Loucy (cell line): ENCODE data around the gene S1PR2.

Experiments used
- H2AFZ ChIP-seq: fragments of 200-600 bp; sonication (generic); 2 replicates; pipeline ENCODE4 v1.6.0; 2016; ENCODE audit warnings: antibody characterized with exemption, mild to moderate bottlenecking, low read length, moderate library complexity
- H3F3A ChIP-seq: fragments of 200-600 bp; 2 replicates; pipeline ENCODE4 v1.6.0; 2016; ENCODE audit warnings: antibody characterized with exemption, low read depth, mild to moderate bottlenecking
- H3K27me3 ChIP-seq: fragments of 200-600 bp; sonication (generic); 2 replicates; pipeline ENCODE4 v1.6.1; 2014; ENCODE audit warnings: low read length, mild to moderate bottlenecking; ENCODE audit not compliant: insufficient read depth, poor library complexity, severe bottlenecking
- H3K36me3 ChIP-seq: fragments of 200-600 bp; sonication (generic); 2 replicates; pipeline ENCODE4 v1.6.1; 2016; ENCODE audit warnings: low read length; ENCODE audit not compliant: insufficient read depth
- H3K4me1 ChIP-seq: fragments of 200-600 bp; sonication (generic); 2 replicates; pipeline ENCODE4 v1.5.1; 2014; ENCODE audit warnings: low read length, mild to moderate bottlenecking; ENCODE audit not compliant: insufficient read depth, poor library complexity, severe bottlenecking
- H3K4me2 ChIP-seq: fragments of 200-600 bp; sonication (generic); 2 replicates; pipeline ENCODE4 v1.6.0; 2014; ENCODE audit warnings: antibody characterized with exemption, low read length, low read depth, mild to moderate bottlenecking; ENCODE audit not compliant: poor library complexity, severe bottlenecking
- H3K4me3 ChIP-seq: fragments of 200-600 bp; sonication (generic); 2 replicates; pipeline ENCODE4 v1.5.1; 2014; ENCODE audit warnings: low read length, mild to moderate bottlenecking, mixed read lengths; ENCODE audit not compliant: poor library complexity, severe bottlenecking
- H3K79me2 ChIP-seq: fragments of 200-600 bp; sonication (generic); 2 replicates; pipeline ENCODE4 v1.6.1; 2014; ENCODE audit warnings: low read length; ENCODE audit not compliant: insufficient read depth
- H3K9ac ChIP-seq: fragments of 200-600 bp; sonication (generic); 2 replicates; pipeline ENCODE4 v1.6.0; 2014; ENCODE audit warnings: mild to moderate bottlenecking, low read depth, low read length, moderate library complexity; ENCODE audit not compliant: poor library complexity, severe bottlenecking
- H3K9me2 ChIP-seq: fragments of 200-600 bp; sonication (generic); replicated peaks from 2 replicates; pipeline ENCODE4 v1.6.1; 2016; ENCODE audit warnings: low read depth, low read length, mixed read lengths
- H3K9me3 ChIP-seq: fragments of 200-600 bp; sonication (generic); 2 replicates; pipeline ENCODE4 v1.6.1; 2014; ENCODE audit warnings: mild to moderate bottlenecking, antibody characterized with exemption, low read length, low read depth; ENCODE audit not compliant: insufficient read depth
- H4K20me1 ChIP-seq: fragments of 200-600 bp; sonication (generic); 2 replicates; pipeline ENCODE4 v1.6.0; 2014; ENCODE audit warnings: antibody characterized with exemption, low read length, mild to moderate bottlenecking; ENCODE audit not compliant: insufficient read depth, poor library complexity, severe bottlenecking
- EZH2phosphoT487 ChIP-seq: fragments of 200-600 bp; IDR thresholded peaks from 2 replicates; pipeline ENCODE4 v1.6.1; 2018; ENCODE audit warnings: antibody characterized with exemption, mild to moderate bottlenecking, moderate library complexity, borderline replicate concordance
- TF ChIP-seq, protein P1 (sequence below): fragments of 200-600 bp; sonication (generic); conservative IDR thresholded peaks from 2 replicates; pipeline ENCODE4 v1.5.1; 2014; ENCODE audit warnings: mild to moderate bottlenecking, antibody characterized with exemption, low read length

S1PR2 gene

DNA sequence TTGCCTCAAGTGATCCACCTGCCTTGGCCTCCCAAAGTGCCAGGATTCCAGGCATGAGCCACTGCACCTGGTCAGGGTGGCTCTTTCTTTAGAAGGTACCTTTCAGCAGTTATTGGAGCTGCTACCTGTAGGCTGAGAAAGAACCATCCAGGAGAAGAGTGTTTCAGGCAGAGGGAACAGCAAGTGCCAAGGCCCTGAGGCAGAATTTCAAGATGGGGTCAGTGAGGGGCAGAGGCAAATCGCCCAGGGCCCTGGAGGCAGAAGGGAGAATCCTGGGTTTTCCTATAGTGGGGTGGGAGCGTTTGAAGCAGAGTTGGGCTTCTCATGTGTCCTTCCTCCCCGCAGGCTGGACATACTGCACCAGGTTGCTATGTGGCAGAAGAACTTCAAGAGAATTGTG lies 23.1 kb upstream of the S1PR2 start:
- H3K4me3 ChIP-seq, result no peak overlapping the region
- H3K4me1 ChIP-seq, result peaks cover 4% of the 10 kb centered on the region
- peaks cover 19% of the 10 kb centered on the region; the same call in 1 of the 2 replicates for H3K36me3 ChIP-seq
- no peaks in the 10 kb centered on the region for H3K9me3 ChIP-seq
- H3K79me2 ChIP-seq, result peaks cover 23% of the 10 kb centered on the region
- H3K9me2 ChIP-seq, result no peaks in the 10 kb centered on the region
- no peaks in the 10 kb centered on the region for H3F3A ChIP-seq
- no peaks in the 10 kb centered on the region for H3K27me3 ChIP-seq
- TF ChIP-seq, protein P1, sequence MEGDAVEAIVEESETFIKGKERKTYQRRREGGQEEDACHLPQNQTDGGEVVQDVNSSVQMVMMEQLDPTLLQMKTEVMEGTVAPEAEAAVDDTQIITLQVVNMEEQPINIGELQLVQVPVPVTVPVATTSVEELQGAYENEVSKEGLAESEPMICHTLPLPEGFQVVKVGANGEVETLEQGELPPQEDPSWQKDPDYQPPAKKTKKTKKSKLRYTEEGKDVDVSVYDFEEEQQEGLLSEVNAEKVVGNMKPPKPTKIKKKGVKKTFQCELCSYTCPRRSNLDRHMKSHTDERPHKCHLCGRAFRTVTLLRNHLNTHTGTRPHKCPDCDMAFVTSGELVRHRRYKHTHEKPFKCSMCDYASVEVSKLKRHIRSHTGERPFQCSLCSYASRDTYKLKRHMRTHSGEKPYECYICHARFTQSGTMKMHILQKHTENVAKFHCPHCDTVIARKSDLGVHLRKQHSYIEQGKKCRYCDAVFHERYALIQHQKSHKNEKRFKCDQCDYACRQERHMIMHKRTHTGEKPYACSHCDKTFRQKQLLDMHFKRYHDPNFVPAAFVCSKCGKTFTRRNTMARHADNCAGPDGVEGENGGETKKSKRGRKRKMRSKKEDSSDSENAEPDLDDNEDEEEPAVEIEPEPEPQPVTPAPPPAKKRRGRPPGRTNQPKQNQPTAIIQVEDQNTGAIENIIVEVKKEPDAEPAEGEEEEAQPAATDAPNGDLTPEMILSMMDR, result no peak
- no peak overlapping the region for H3K4me2 ChIP-seq
- H3K9ac ChIP-seq, result no peak overlapping the region
- no peak overlapping the region for H2AFZ ChIP-seq
- peaks cover 12% of the 10 kb centered on the region for H4K20me1 ChIP-seq

DNA sequence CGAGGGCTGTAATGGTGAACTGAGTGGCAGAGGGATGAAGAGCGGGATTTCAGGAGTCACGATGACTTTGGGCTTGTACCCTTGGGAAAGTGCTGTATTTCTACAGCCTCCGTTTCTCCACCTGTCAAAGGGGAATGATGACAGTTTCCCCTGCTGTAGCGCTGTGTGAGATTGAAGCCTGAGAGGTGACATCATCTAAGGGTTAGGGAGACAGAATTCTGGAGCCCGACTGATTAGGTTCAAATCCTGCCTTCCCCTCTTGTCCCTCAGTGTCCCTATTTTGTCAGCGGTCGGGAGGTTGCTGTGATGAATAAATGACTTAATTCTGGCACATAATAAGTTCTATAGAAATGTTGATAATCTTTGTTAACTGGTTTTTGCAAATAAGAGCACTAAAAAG lies 21.6 kb upstream of the S1PR2 start:
- peak overlapping the region; percentile 79 for H3K4me3 ChIP-seq
- H4K20me1 ChIP-seq, result peaks cover 12% of the 10 kb centered on the region
- no peaks in the 10 kb centered on the region for H3K27me3 ChIP-seq
- peak overlapping the region; percentile 87 for H3K4me2 ChIP-seq
- peaks cover 23% of the 10 kb centered on the region for H3K79me2 ChIP-seq
- TF ChIP-seq EZH2phosphoT487, result no peak
- TF ChIP-seq, protein P1, result no peak
- peaks cover 4% of the 10 kb centered on the region for H3K4me1 ChIP-seq
- H3F3A ChIP-seq, result no peaks in the 10 kb centered on the region
- no peaks in the 10 kb centered on the region for H3K9me2 ChIP-seq
- peaks cover 9% of the 10 kb centered on the region; the same call in 1 of the 2 replicates for H3K36me3 ChIP-seq
- H3K9ac ChIP-seq, result peak overlapping the region; percentile 85
- 0 out of 2 replicates have a peak overlapping the region, but pooled peaks have one; percentile 93 for H2AFZ ChIP-seq
- no peaks in the 10 kb centered on the region for H3K9me3 ChIP-seq

DNA sequence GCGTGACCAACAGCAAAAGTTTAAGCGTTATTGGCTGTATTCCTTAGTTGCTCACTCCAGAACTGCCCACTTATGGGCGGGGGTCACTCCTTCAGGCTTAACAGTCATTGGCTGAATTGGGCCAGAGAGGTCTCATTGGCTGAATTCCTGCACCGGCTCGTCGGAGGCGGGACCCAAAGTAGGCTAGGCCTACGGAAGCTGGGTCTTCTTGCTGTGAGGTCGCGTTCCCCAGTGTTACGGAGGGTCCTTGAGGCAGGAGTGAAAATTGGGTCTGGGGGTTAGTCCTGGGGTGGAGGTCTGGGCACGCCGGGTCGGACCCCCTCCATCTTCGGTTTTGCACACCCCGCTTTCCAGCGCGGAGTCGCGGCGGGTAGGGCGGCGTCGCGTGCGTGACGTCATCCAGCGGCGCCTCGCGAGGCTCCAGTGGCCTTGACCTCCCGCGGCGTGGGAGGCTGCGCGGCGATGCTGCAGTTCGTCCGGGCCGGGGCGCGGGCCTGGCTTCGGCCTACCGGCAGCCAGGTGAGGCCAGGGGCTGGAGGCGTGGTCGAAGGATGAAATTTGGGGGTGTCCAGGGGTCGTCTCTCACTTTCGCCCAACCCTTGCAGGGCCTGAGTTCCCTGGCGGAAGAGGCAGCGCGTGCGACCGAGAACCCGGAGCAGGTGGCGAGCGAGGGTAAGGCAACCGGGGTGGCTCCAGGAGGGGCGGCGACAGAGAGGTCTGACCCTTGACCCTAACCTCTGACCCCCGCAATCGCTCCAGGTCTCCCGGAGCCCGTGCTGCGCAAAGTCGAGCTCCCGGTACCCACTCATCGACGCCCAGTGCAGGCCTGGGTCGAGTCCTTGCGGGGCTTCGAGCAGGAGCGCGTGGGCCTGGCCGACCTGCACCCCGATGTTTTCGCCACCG lies 20.9 kb upstream of the S1PR2 start, which contains the start of gene MRPL4:
Gene MRPL4, plus strand, starts transcription at position 423 of the 903 bp plus-strand sequence. Its CDS starts 40 bp downstream, at position 463.
- Histone ChIP-seq H3K9me3 (no peaks in the 10 kb centered on the region), H3K4me3 (peak within 1 kb of the TSS; percentile 79), H3F3A (no peaks in the 10 kb centered on the region), H3K4me1 (peaks cover 4% of the 10 kb centered on the region), H3K36me3 (peaks cover 3% of the 10 kb centered on the region; the same call in 1 of the 2 replicates), H2AFZ (peak within 1 kb of the TSS; percentile 93), H3K4me2 (peak within 1 kb of the TSS; percentile 87), H3K9ac (peak within 1 kb of the TSS; percentile 85), H3K27me3 (no peaks in the 10 kb centered on the region), H3K9me2 (no peaks in the 10 kb centered on the region), H4K20me1 (peaks cover 12% of the 10 kb centered on the region), H3K79me2 (peaks cover 23% of the 10 kb centered on the region)
- TF ChIP-seq, protein P1, result no peak
- TF ChIP-seq EZH2phosphoT487, result no peak
